Fibroblast of villous mesenchyme (primary cell): ENCODE results near the gene ADGRL2. TPM values are rescaled to one million over a fixed set of nuclear protein-coding genes. Genes with fewer than 3 reads are reported as not detected.

ENCODE experiments used
- DNase-seq: peaks from one replicate; pipeline ENCODE4 v3.0.0-alpha.2; 2010; ENCODE audit warnings: low read depth
- H3K4me3 ChIP-seq: 2 replicates; pipeline ENCODE4 v1.5.1; 2011; ENCODE audit warnings: low read depth, mild to moderate bottlenecking, low read length
- CTCF ChIP-seq: IDR thresholded peaks from 2 replicates; pipeline ENCODE4 v1.5.1; 2012; ENCODE audit warnings: low read depth, mild to moderate bottlenecking, low read length; ENCODE audit not compliant: insufficient read depth
- total RNA-seq: library from RNA; depleted of rRNA; stranded (reverse); fragments of >200 nt; gene quantifications from 2 replicates; pipeline ENCODE4 v1.2.3, GENCODE V29; 2012

Gene ADGRL2
- total RNA-seq, 1 donor, result 15.1 TPM

GRCh38 chr1:81760477-81761097, 40.1 kb upstream of the ADGRL2 start:
- no peak overlapping the region for H3K4me3 ChIP-seq
- peak; percentile 43 for TF ChIP-seq CTCF
- peak; percentile 36 for DNase-seq

GRCh38 chr1:81775510-81775909, 25.2 kb upstream of the ADGRL2 start:
- no peak for DNase-seq
- TF ChIP-seq CTCF, result no peak
- H3K4me3 ChIP-seq, result no peak overlapping the region

GRCh38 chr1:81780705-81781454, 19.9 kb upstream of the ADGRL2 start:
- no peak for TF ChIP-seq CTCF
- H3K4me3 ChIP-seq, result no peak overlapping the region
- DNase-seq, result no peak

GRCh38 chr1:81781749-81782148, 19.0 kb upstream of the ADGRL2 start:
- no peak for DNase-seq
- no peak for TF ChIP-seq CTCF
- H3K4me3 ChIP-seq, result no peak overlapping the region

GRCh38 chr1:81792184-81792583, 8.6 kb upstream of the ADGRL2 start:
- no peak for TF ChIP-seq CTCF
- H3K4me3 ChIP-seq, result no peak overlapping the region
- DNase-seq, result no peak

GRCh38 chr1:81797701-81798100, 3.0 kb upstream of the ADGRL2 start:
- no peak for TF ChIP-seq CTCF
- H3K4me3 ChIP-seq, result no peak overlapping the region
- DNase-seq, result no peak
